ELF-1 (cell line): ENCODE data around the gene ARHGAP35.
A peak's percentile ranks its signal among the peaks of the same experiment; 100 is the strongest.
"Not testable (repeated sequence)": the region's sequence is repeated elsewhere in the genome, so short reads cannot be mapped to it uniquely, and the experiment has no call there.

Source experiments
- DNase-seq: peaks from one replicate; pipeline ENCODE4 v3.0.0-alpha.2; 2016; ENCODE audit warnings: low read depth, low spot score

Gene ARHGAP35

GRCh38 chr19:46844067-46844489 lies 16.7 kb upstream of the ARHGAP35 start:
- peak; percentile 86 for DNase-seq

- no peak for DNase-seq
Observed at GRCh38 chr19:46845959-46846459, 14.8 kb upstream of the ARHGAP35 start.

- no peak for DNase-seq
Observed at GRCh38 chr19:46847528-46847927, 13.3 kb upstream of the ARHGAP35 start.

GRCh38 chr19:46848389-46848788 lies 12.4 kb upstream of the ARHGAP35 start:
- no peak for DNase-seq

- no peak for DNase-seq
Observed at GRCh38 chr19:46849610-46850009, 11.2 kb upstream of the ARHGAP35 start.

GRCh38 chr19:46850228-46851203 lies 10.3 kb upstream of the ARHGAP35 start, which contains the start of gene AP2S1:
AP2S1 (minus strand) TSS chr19:46850846; CDS start chr19:46850766, 80 bp downstream.
- DNase-seq: peak; percentile 99

GRCh38 chr19:46852830-46853229 lies 8.0 kb upstream of the ARHGAP35 start:
- no peak for DNase-seq

- DNase-seq: not testable (repeated sequence)
Observed at GRCh38 chr19:46854698-46855097, 6.1 kb upstream of the ARHGAP35 start.

- DNase-seq: peak; percentile 97
Observed at GRCh38 chr19:46856062-46857022, 4.5 kb upstream of the ARHGAP35 start.

GRCh38 chr19:46859637-46860124 lies 1.1 kb upstream of the ARHGAP35 start:
- DNase-seq: no peak

- DNase-seq: peak; percentile 100
Observed at GRCh38 chr19:46860125-46860845, 512 bp upstream of the ARHGAP35 start.

GRCh38 chr19:46861691-46862502 lies 1.1 kb downstream of the ARHGAP35 start:
- DNase-seq: peak; percentile 45

- DNase-seq: no peak
Observed at GRCh38 chr19:46862503-46862834, 1.7 kb downstream of the ARHGAP35 start.

GRCh38 chr19:46862974-46863632 lies 2.3 kb downstream of the ARHGAP35 start:
- DNase-seq: peak; percentile 55

- DNase-seq: peak; percentile 81
Observed at GRCh38 chr19:46863818-46864629, 3.2 kb downstream of the ARHGAP35 start.

GRCh38 chr19:46866407-46867136 lies 5.8 kb downstream of the ARHGAP35 start:
- DNase-seq: no peak

- no peak for DNase-seq
Observed at GRCh38 chr19:46867170-46867569, 6.4 kb downstream of the ARHGAP35 start.
